Measurements from ENCODE around the gene RRP7A.
"Not testable (repeated sequence)": the region's sequence is repeated elsewhere in the genome, so short reads cannot be mapped to it uniquely, and the experiment has no call there.

Gene RRP7A

GRCh38 chr22:42536166-42536565 lies 16.6 kb upstream of the RRP7A start:
- DNase-seq (ENCODE audit: low read depth in 2 of 2), result no peak

GRCh38 chr22:42535082-42535731 lies 15.6 kb upstream of the RRP7A start:
- not testable (repeated sequence) for DNase-seq (ENCODE audit: low read depth in 2 of 2)

GRCh38 chr22:42533638-42533977 lies 14.0 kb upstream of the RRP7A start:
- DNase-seq (ENCODE audit: low read depth in 2 of 2), result no peak

- DNase-seq (ENCODE audit: low read depth in 2 of 2), result not testable (repeated sequence)
These were observed 11.9 kb upstream of the RRP7A start for GRCh38 chr22:42531401-42532084.

GRCh38 chr22:42529435-42529834 lies 9.8 kb upstream of the RRP7A start:
- not testable (repeated sequence) for DNase-seq (ENCODE audit: low read depth in 2 of 2)

- no peak for DNase-seq (ENCODE audit: low read depth in 2 of 2)
These were observed 9.2 kb upstream of the RRP7A start for GRCh38 chr22:42528591-42529307.

- DNase-seq (ENCODE audit: low read depth in 2 of 2), result no peak
These were observed 3.0 kb upstream of the RRP7A start for GRCh38 chr22:42522546-42522945.

- DNase-seq (ENCODE audit: low read depth in 2 of 2), result no peak
These were observed 1.6 kb upstream of the RRP7A start for GRCh38 chr22:42521228-42521546.

- DNase-seq (ENCODE audit: low read depth in 2 of 2), result not testable (repeated sequence)
These were observed 715 bp downstream of the RRP7A start for GRCh38 chr22:42518638-42519524.

- DNase-seq (ENCODE audit: low read depth in 2 of 2), result not testable (repeated sequence)
These were observed 2.5 kb downstream of the RRP7A start for GRCh38 chr22:42517103-42517502.

- DNase-seq (ENCODE audit: low read depth in 2 of 2), result no peak
These were observed 3.7 kb downstream of the RRP7A start for GRCh38 chr22:42515896-42516295.

GRCh38 chr22:42515304-42515703 lies 4.3 kb downstream of the RRP7A start:
- DNase-seq (ENCODE audit: low read depth in 2 of 2), result not testable (repeated sequence)

GRCh38 chr22:42514331-42514730 lies 5.3 kb downstream of the RRP7A start:
- DNase-seq (ENCODE audit: low read depth in 2 of 2), result not testable (repeated sequence)

GRCh38 chr22:42512273-42512990 lies 7.2 kb downstream of the RRP7A start:
- not testable (repeated sequence) for DNase-seq (ENCODE audit: low read depth in 2 of 2)

GRCh38 chr22:42511401-42511891 lies 8.2 kb downstream of the RRP7A start:
- no peak for DNase-seq (ENCODE audit: low read depth in 2 of 2)

GRCh38 chr22:42509548-42509947 lies 10.0 kb downstream of the RRP7A start:
- DNase-seq (ENCODE audit: low read depth in 2 of 2), result no peak

GRCh38 chr22:42508975-42509364 lies 10.6 kb downstream of the RRP7A start:
- not testable (repeated sequence) for DNase-seq (ENCODE audit: low read depth in 2 of 2)

- not testable (repeated sequence) for DNase-seq (ENCODE audit: low read depth in 2 of 2)
These were observed 11.1 kb downstream of the RRP7A start for GRCh38 chr22:42508327-42508974.

- DNase-seq (ENCODE audit: low read depth in 2 of 2), result no peak
These were observed 18.8 kb downstream of the RRP7A start for GRCh38 chr22:42500836-42501179.

- peak; percentile 67 to 71 for DNase-seq (ENCODE audit: low read depth in 2 of 2)
These were observed 19.3 kb downstream of the RRP7A start for GRCh38 chr22:42500161-42500835.

Measured in stimulated activated CD8-positive, alpha-beta memory T cell treated with anti-CD3 and anti-CD28 coated beads, Interleukin-15, amount 100 ng/mL, for 48 hours (primary cell).